Fibroblast of lung (primary cell): Measurements from ENCODE around the gene AMOTL1. TPM values are rescaled to one million over a fixed set of nuclear protein-coding genes. Genes with fewer than 3 reads are reported as not detected.
A peak's percentile ranks its signal among the peaks of the same experiment; 100 is the strongest.

Experiments
- DNase-seq, 2 donors: peaks; one replicate each; pipeline versions ENCODE4 v3.0.0 to v3.0.0-alpha.2; 2010; ENCODE audit warnings: low read depth in 2 of 2
- H2AFZ ChIP-seq: 2 replicates; pipeline ENCODE4 v1.5.1; 2012; ENCODE audit warnings: low read length, control low read depth, inconsistent platforms
- H3K27ac ChIP-seq: 2 replicates; pipeline ENCODE4 v1.5.1; 2011; ENCODE audit warnings: low read length, control low read depth; ENCODE audit not compliant: insufficient read depth
- H3K27me3 ChIP-seq: 2 replicates; pipeline ENCODE4 v1.5.1; 2011; ENCODE audit warnings: mild to moderate bottlenecking, low read length; ENCODE audit not compliant: control insufficient read depth, insufficient read depth
- H3K36me3 ChIP-seq: 2 replicates; pipeline ENCODE4 v1.5.1; 2011; ENCODE audit warnings: low read length; ENCODE audit not compliant: control insufficient read depth, insufficient read depth
- H3K4me1 ChIP-seq: 2 replicates; pipeline ENCODE4 v1.5.1; 2011; ENCODE audit warnings: low read length; ENCODE audit not compliant: control insufficient read depth, insufficient read depth; ENCODE audit errors: extremely low read depth
- H3K4me2 ChIP-seq: 2 replicates; pipeline ENCODE4 v1.5.1; 2011; ENCODE audit warnings: low read length, control low read depth; ENCODE audit not compliant: insufficient read depth; ENCODE audit errors: extremely low read depth
- H3K4me3 ChIP-seq, 4 experiments: fragments of 200-600 bp in 1 of 4; sonication (generic) in 1 of 4; replicated peaks in 1 of 4; 2 replicates each; pipeline ENCODE4 v1.5.1; 2011 to 2016; ENCODE audit warnings: low read length in 4 of 4, low read depth in 3 of 4, mild to moderate bottlenecking in 3 of 4, control low read depth in 2 of 4, inconsistent platforms in 1 of 4, mixed read lengths in 1 of 4; ENCODE audit not compliant: insufficient read depth in 1 of 4; ENCODE audit errors: control extremely low read depth in 1 of 4
- H3K79me2 ChIP-seq: 2 replicates; pipeline ENCODE4 v1.5.1; 2012; ENCODE audit warnings: mild to moderate bottlenecking, low read length, inconsistent platforms; ENCODE audit not compliant: control insufficient read depth, insufficient read depth
- H3K9ac ChIP-seq: 2 replicates; pipeline ENCODE4 v1.5.1; 2011; ENCODE audit warnings: mild to moderate bottlenecking, low read length, control low read depth; ENCODE audit not compliant: insufficient read depth
- H3K9me3 ChIP-seq: 2 replicates; pipeline ENCODE4 v1.5.1; 2012; ENCODE audit warnings: low read depth, low read length; ENCODE audit not compliant: control insufficient read depth, insufficient read depth
- H4K20me1 ChIP-seq: 2 replicates; pipeline ENCODE4 v1.5.1; 2011; ENCODE audit warnings: low read length; ENCODE audit not compliant: control insufficient read depth, insufficient read depth; ENCODE audit errors: extremely low read depth
- EZH2 ChIP-seq: IDR thresholded peaks from 2 replicates; pipeline ENCODE4 v1.5.1; 2012; ENCODE audit warnings: low read length, control low read depth, mild to moderate bottlenecking; ENCODE audit errors: missing control alignments
- polyA plus RNA-seq, 2 donors: library from polyadenylated mRNA; depleted of rRNA in 1 of 2; stranded (reverse) in 1 of 2; unstranded in 1 of 2; fragments of >200 nt; gene quantifications; 2 replicates each; pipeline ENCODE4 v1.2.1, GENCODE V29; 2011 to 2012; ENCODE audit warnings: missing spikeins in 1 of 2
- total RNA-seq: library from RNA; depleted of rRNA; stranded (reverse); fragments of >200 nt; gene quantifications from 2 replicates; pipeline ENCODE4 v1.2.1, GENCODE V29; 2014
- TF ChIP-seq, protein P1 (sequence below), 2 donors: IDR thresholded peaks in 1 of 2; conservative IDR thresholded peaks in 1 of 2; 1 replicate in 1 of 2; 2 replicates in 1 of 2; pipeline ENCODE4 v1.5.1; 2011 to 2012; ENCODE audit warnings: low read length in 2 of 2, control low read depth in 1 of 2, inconsistent platforms in 1 of 2, low read depth in 1 of 2, mild to moderate bottlenecking in 1 of 2

The AMOTL1 gene
- total and polyA plus RNA-seq, 2 donors (not counting 1 experiment from before 2014, with no cell fraction given): 38.0 to 63.7 TPM

GRCh38 chr11:94735907-94736306 lies 32.2 kb upstream of the AMOTL1 start:
- Histone ChIP-seq H3K9me3 (no peaks in the 10 kb centered on the region), H3K79me2 (no peaks in the 10 kb centered on the region), H4K20me1 (no peaks in the 10 kb centered on the region), H3K4me3 (no peak overlapping the region), H2AFZ (no peak overlapping the region), H3K4me1 (peaks cover 12% of the 10 kb centered on the region), H3K4me2 (no peak overlapping the region), H3K36me3 (no peaks in the 10 kb centered on the region), H3K27ac (no peak overlapping the region), H3K9ac (no peak overlapping the region), H3K27me3 (no peaks in the 10 kb centered on the region)
- no peak for DNase-seq
- no peak for TF ChIP-seq EZH2
- TF ChIP-seq, protein P1, sequence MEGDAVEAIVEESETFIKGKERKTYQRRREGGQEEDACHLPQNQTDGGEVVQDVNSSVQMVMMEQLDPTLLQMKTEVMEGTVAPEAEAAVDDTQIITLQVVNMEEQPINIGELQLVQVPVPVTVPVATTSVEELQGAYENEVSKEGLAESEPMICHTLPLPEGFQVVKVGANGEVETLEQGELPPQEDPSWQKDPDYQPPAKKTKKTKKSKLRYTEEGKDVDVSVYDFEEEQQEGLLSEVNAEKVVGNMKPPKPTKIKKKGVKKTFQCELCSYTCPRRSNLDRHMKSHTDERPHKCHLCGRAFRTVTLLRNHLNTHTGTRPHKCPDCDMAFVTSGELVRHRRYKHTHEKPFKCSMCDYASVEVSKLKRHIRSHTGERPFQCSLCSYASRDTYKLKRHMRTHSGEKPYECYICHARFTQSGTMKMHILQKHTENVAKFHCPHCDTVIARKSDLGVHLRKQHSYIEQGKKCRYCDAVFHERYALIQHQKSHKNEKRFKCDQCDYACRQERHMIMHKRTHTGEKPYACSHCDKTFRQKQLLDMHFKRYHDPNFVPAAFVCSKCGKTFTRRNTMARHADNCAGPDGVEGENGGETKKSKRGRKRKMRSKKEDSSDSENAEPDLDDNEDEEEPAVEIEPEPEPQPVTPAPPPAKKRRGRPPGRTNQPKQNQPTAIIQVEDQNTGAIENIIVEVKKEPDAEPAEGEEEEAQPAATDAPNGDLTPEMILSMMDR (conservative IDR thresholded peaks at IDR 0.05 in 1 of 2, IDR thresholded peaks at IDR 0.05 in 1 of 2; ENCODE audit: low read depth in 1 of 2, low read length in 2 of 2): no peak

- no peak for TF ChIP-seq EZH2
- TF ChIP-seq, protein P1 (conservative IDR thresholded peaks at IDR 0.05 in 1 of 2, IDR thresholded peaks at IDR 0.05 in 1 of 2; ENCODE audit: low read depth in 1 of 2, low read length in 2 of 2): no peak
- H3K9me3 ChIP-seq: no peaks in the 10 kb centered on the region
- H3K4me1 ChIP-seq: peaks cover 11% of the 10 kb centered on the region
- peak overlapping the region; percentile 41 for H3K4me2 ChIP-seq
- no peaks in the 10 kb centered on the region for H4K20me1 ChIP-seq
- no peak overlapping the region for H3K27ac ChIP-seq
- H2AFZ ChIP-seq: no peak overlapping the region
- H3K27me3 ChIP-seq: no peaks in the 10 kb centered on the region
- no peak overlapping the region for H3K4me3 ChIP-seq
- no peaks in the 10 kb centered on the region for H3K36me3 ChIP-seq
- DNase-seq: peak; percentile 16 to 72
- H3K79me2 ChIP-seq: no peaks in the 10 kb centered on the region
- no peak overlapping the region for H3K9ac ChIP-seq
Observed at GRCh38 chr11:94737171-94737611, 31.0 kb upstream of the AMOTL1 start.

- peaks cover 2% of the 10 kb centered on the region for H3K4me1 ChIP-seq
- H3K27ac ChIP-seq: no peak overlapping the region
- H3K27me3 ChIP-seq: no peaks in the 10 kb centered on the region
- H3K36me3 ChIP-seq: no peaks in the 10 kb centered on the region
- no peak overlapping the region for H3K4me2 ChIP-seq
- H3K9ac ChIP-seq: no peak overlapping the region
- H4K20me1 ChIP-seq: no peaks in the 10 kb centered on the region
- no peaks in the 10 kb centered on the region for H3K79me2 ChIP-seq
- no peak overlapping the region for H3K4me3 ChIP-seq
- no peak for DNase-seq
- no peak overlapping the region for H2AFZ ChIP-seq
- H3K9me3 ChIP-seq: no peaks in the 10 kb centered on the region
- TF ChIP-seq EZH2: no peak
- TF ChIP-seq, protein P1 (conservative IDR thresholded peaks at IDR 0.05 in 1 of 2, IDR thresholded peaks at IDR 0.05 in 1 of 2; ENCODE audit: low read depth in 1 of 2, low read length in 2 of 2): no peak
Observed at GRCh38 chr11:94738746-94739145, 29.4 kb upstream of the AMOTL1 start.
